Sigmoid colon (tissue), 4 donors: ENCODE measurements around the gene DCAF7.

Source experiments
- POLR2A ChIP-seq, 2 donors: fragments of 450-650 bp; IDR thresholded peaks; one replicate each; pipeline ENCODE4 v1.6.1; 2016; ENCODE audit warnings: antibody characterized with exemption in 2 of 2, mild to moderate bottlenecking in 2 of 2, moderate library complexity in 2 of 2
- POLR2AphosphoS5 ChIP-seq, 4 donors: sonication (generic); formaldehyde crosslinking; IDR thresholded peaks; one replicate each; pipeline ENCODE4 v1.6.1; 2017; ENCODE audit warnings: antibody characterized with exemption in 4 of 4
- TF ChIP-seq, protein P1 (sequence below), 4 experiments: fragments of 450-650 bp in 3 of 4; fragments of 200-600 bp in 1 of 4; IDR thresholded peaks; one replicate each; pipeline ENCODE4 v1.5.1; 2016 to 2019; ENCODE audit warnings: antibody characterized with exemption in 4 of 4, mild to moderate bottlenecking in 3 of 4, moderate library complexity in 2 of 4

- TF ChIP-seq, protein P1, sequence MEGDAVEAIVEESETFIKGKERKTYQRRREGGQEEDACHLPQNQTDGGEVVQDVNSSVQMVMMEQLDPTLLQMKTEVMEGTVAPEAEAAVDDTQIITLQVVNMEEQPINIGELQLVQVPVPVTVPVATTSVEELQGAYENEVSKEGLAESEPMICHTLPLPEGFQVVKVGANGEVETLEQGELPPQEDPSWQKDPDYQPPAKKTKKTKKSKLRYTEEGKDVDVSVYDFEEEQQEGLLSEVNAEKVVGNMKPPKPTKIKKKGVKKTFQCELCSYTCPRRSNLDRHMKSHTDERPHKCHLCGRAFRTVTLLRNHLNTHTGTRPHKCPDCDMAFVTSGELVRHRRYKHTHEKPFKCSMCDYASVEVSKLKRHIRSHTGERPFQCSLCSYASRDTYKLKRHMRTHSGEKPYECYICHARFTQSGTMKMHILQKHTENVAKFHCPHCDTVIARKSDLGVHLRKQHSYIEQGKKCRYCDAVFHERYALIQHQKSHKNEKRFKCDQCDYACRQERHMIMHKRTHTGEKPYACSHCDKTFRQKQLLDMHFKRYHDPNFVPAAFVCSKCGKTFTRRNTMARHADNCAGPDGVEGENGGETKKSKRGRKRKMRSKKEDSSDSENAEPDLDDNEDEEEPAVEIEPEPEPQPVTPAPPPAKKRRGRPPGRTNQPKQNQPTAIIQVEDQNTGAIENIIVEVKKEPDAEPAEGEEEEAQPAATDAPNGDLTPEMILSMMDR (IDR thresholded peaks at IDR 0.05), result no peak
- TF ChIP-seq POLR2A (IDR thresholded peaks at IDR 0.05) (no peak), POLR2AphosphoS5 (IDR thresholded peaks at IDR 0.05) (no peak)
These were observed 16.2 kb upstream of the DCAF7 start for GRCh38 chr17:63534078-63534570.
